ENCODE results near the gene TIRAP.
A peak's percentile ranks its signal among the peaks of the same experiment; 100 is the strongest.
"Not testable (repeated sequence)": the region's sequence is repeated elsewhere in the genome, so short reads cannot be mapped to it uniquely, and the experiment has no call there.

TIRAP gene, protein sequence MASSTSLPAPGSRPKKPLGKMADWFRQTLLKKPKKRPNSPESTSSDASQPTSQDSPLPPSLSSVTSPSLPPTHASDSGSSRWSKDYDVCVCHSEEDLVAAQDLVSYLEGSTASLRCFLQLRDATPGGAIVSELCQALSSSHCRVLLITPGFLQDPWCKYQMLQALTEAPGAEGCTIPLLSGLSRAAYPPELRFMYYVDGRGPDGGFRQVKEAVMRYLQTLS

GRCh38 chr11:126282736-126283591 lies at the start of gene TIRAP:
TIRAP (plus strand) TSS chr11:126283093; CDS start chr11:126290895, 7,802 bp downstream.
- DNase-seq: peak; percentile 76

- no peak for DNase-seq
These were observed 49.5 kb upstream of the TIRAP start for GRCh38 chr11:126233391-126233790.

GRCh38 chr11:126246636-126247035 lies 36.3 kb upstream of the TIRAP start:
- DNase-seq: no peak

DNA sequence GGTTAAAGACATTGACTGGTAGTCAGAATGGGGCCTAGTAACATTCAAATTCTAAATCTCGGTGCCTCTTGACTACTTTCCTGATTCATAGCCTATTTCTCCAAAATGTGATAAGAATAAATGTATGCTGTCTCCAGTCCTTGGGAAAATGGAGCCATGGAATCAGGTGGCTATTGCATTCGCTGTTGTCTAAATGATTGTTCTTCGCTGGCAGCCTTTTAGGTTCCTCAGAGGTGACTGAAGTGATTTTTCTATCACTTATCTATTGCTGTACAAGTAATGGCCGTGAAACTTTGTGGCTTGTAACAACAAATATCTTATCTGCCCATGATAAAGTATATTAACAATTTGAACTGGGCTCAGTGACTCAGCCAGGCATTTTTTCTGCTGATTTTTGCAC lies 29.6 kb upstream of the TIRAP start:
- no peak for DNase-seq

DNA sequence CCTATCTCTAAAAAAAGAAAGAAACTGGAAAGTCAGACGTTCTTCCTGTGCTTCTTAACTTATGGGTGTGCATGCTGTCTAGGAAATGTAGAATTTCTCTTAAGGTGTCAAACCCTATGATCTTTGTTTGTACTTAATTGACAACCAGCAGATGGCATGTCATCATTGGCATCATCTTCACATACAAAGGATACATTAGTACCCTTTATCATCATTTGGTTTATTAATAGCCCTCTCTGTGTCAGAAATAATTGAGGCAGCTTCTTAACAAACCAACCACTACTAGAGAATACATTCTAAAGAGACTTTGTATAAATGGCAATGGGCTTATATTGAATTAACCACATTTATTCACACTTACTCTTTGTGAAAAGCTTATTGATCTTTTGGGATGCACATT lies 28.1 kb upstream of the TIRAP start:
- DNase-seq: no peak

GRCh38 chr11:126255507-126255906 lies 27.4 kb upstream of the TIRAP start:
- not testable (repeated sequence) for DNase-seq

DNA sequence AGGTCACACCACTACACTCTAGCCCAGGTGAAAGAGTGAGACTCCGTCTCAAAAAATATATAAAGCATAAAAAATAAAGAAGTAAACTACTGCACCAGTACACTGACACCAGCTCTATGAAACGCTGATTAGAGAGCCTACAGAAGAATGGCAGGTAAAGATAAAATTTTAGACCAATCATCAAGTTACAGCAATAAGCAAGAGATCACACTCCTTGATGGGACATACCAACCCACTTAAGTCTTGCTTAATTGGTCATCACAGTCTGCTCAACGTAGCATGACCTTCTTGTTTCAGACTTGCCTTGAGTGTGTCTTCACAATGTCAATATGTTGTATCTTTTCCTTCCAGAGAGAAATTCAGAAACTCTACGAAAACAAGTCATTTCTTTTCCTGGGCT lies 26.7 kb upstream of the TIRAP start:
- no peak for DNase-seq

DNA sequence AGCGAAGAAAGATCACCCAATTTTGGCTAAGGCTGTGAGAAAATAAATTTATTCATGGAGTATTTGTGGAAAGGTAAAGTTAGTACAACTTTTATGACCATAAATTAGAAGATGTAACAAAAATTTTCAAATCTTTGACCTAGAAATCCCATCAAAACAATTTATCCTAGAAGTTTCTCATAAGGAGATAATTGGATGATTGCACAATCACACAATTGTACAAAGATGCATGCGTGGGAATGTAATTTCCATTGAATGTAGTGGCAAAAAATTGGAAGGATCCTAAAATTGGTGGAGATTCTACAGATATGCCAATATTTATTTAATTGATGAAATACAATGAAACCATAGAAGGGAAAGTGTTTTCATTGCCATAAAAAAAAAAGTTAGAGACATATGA lies 25.7 kb upstream of the TIRAP start:
- no peak for DNase-seq

- no peak for DNase-seq
These were observed 25.1 kb upstream of the TIRAP start for GRCh38 chr11:126257764-126258163.

- DNase-seq: no peak
These were observed 20.7 kb upstream of the TIRAP start for GRCh38 chr11:126262216-126262615.

GRCh38 chr11:126263489-126263888 lies 19.4 kb upstream of the TIRAP start:
- DNase-seq: no peak

DNA sequence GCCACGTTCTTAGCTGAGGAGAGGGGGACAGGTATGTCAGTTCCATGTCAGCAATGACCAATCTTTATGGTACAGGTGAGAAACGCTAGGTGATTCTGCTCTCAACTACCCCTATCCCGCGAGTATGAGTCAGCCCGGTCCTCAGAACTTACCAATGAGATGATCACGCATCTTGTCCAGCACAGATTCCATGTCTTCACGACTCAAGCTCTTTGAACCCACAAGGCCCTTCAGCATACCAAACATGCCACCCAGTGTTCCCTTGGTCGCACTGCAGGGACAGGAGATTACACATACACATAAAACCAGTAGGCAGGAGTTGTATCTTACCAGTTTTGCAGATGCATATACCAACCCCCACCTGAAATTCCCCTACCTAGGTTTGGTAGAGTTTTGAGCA lies 17.1 kb upstream of the TIRAP start:
- no peak for DNase-seq

GRCh38 chr11:126267650-126268049 lies 15.2 kb upstream of the TIRAP start:
- DNase-seq: no peak

DNA sequence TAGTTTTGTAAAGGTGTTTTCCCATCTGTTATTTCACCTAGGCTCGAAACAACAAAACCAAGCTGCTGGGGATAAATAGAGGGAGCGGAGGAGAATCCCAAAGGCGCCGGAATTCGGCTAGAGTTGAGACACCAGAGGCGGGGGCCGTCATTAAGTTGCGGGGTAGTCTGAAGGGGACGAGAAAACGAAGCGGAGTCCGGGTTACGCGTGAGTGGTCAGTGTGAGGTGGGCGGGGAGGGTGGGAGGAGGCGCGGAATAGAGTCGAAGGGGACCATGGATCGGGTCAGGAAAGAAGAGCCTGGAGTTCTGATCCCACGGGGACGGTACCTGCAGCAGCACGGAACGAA lies 14.6 kb upstream of the TIRAP start:
- no peak for DNase-seq

GRCh38 chr11:126268708-126269579 lies 13.9 kb upstream of the TIRAP start, which contains the start of the genes FOXRED1 and SRPRA:
FOXRED1 (plus strand) TSS chr11:126269154; CDS start chr11:126269207, 53 bp downstream.
SRPRA (minus strand) TSS chr11:126268895; CDS start chr11:126268804, 91 bp downstream.
- peak; percentile 100 for DNase-seq

- DNase-seq: no peak
These were observed 5.6 kb upstream of the TIRAP start for GRCh38 chr11:126277322-126277721.

- DNase-seq: no peak
These were observed 5.1 kb upstream of the TIRAP start for GRCh38 chr11:126277780-126278179.

DNA sequence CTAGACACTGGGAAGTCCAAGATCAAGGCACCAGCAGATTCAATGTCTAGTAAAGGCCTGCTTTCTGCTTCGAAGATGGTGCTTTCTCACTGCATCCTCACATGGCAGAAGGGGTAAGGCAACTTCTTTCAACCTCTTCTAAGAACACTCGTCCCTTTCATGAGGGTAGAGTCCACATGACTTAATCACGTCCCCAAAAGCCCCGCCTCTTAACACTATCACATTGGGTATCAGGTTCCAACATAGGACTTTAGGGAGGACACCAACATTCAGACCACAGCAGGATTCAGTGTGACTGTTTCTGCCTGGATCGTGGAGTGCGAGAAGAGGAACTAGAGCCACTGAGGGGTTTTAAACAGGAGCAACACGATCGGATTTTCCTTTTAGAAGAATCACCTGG lies 3.7 kb upstream of the TIRAP start:
- no peak for DNase-seq

GRCh38 chr11:126280595-126280994 lies 2.3 kb upstream of the TIRAP start:
- no peak for DNase-seq

DNA sequence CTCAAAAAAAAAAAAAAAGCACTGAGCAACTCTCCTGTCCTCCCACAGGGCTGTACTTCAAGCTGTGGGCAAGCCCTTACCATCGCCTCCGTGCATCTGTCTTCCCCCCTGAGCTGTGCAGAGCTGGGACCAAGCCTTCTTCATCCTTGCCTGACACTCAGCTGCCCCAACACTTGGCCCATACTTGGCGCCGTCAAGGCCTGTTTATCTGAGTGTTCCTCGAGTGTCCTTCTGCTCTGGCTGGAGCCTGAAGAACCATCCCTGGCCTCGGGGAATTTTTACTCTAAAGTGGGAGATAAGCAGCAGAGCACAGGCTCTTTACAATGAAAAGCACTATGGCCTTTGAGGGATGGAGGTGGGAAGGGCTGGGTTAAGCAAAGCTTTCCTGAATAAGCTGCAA lies 1.6 kb upstream of the TIRAP start:
- DNase-seq: no peak

DNA sequence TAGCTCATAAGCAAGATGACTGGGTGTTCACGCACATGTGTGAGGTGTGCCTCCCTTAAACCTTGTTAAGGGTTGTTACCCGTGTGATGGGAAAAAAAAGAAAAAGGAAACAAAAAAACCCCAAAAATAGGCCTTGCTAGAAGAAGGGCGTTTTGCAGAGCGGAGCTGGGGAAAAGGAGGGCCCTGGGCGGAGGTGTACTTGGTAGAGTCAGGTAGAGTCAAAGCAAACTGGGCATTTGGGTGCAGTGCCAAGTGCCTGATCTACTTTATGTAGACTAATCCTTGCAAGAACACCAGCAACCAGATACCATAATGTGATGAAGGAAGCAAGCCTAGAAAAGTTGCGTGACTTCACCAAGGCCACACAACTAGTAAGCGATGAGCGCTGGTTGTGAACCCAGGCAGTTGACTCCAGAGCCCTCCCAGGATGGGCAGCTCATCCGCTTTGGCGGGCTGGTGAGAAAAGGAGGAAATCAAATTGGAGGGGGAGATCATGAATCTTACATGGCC lies 1.2 kb upstream of the TIRAP start:
- DNase-seq: no peak

DNA sequence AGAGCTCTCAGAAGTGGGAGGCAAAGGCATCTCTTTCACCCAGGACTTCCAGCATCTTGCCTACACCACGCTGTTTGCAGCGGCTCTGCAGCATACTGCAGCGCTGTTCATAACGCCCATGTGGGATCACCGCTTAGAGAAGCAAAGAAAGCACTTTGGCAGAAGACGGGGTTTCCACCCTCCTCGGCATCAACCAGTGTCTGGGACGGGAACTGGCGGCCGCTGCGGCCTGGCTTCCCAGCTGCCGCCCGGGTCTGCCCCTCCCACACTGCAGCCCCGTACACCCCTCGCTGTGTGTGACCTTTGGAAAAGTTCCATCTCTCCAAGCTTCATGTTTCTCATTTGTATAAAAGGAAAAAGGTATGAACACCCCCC lies 545 bp upstream of the TIRAP start:
- peak; percentile 70 for DNase-seq

DNA sequence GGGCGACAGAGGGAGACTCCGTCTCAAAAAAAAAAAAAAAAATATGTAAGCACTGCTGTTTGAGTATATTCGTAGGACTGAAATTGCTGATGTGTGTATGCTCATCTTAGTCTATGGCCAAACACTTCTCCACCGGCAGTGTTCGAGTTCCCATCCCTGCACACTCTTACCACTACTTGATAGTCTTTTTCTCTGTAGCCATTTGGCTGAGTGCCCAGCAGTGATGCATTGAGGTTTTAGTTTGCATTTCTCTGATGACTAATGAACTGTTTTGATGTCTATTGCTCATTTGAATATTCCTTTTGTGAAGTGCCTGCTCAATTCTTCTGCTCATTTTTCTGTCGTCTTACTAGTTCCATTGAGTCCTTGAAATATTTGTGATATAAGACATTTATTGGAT lies 1.9 kb downstream of the TIRAP start:
- peak; percentile 95 for DNase-seq

All from NCI-H526 treated with DMSO at 0.1 percent for 48 hours (cell line).